Activated naive CD8-positive, alpha-beta T cell treated with anti-CD3 and anti-CD28 coated beads for 36 hours (primary cell): ENCODE results near the gene EXD3. TPM values are rescaled to one million over a fixed set of nuclear protein-coding genes. Genes with fewer than 3 reads are reported as not detected.

Experiments used
- DNase-seq: peaks from one replicate; pipeline ENCODE4 v3.0.0; 2021
- H3K27ac Mint-ChIP-seq: one replicate; pipeline ENCODE4 v1.8.0; 2022; ENCODE audit warnings: mild to moderate bottlenecking, moderate library complexity, mixed read lengths
- H3K27me3 Mint-ChIP-seq: one replicate; pipeline ENCODE4 v1.8.0; 2022; ENCODE audit warnings: mild to moderate bottlenecking, mixed read lengths
- H3K36me3 Mint-ChIP-seq: one replicate; pipeline ENCODE4 v1.8.0; 2021; ENCODE audit warnings: mild to moderate bottlenecking, mixed read lengths
- H3K4me1 Mint-ChIP-seq: one replicate; pipeline ENCODE4 v1.8.0; 2021; ENCODE audit warnings: mixed read lengths
- H3K4me3 Mint-ChIP-seq: one replicate; pipeline ENCODE4 v1.8.0; 2022; ENCODE audit warnings: mild to moderate bottlenecking, moderate library complexity, mixed read lengths
- H3K9me3 Mint-ChIP-seq: one replicate; pipeline ENCODE4 v1.8.0; 2022; ENCODE audit warnings: mixed read lengths
- total RNA-seq, 2 experiments: library from RNA; stranded (reverse); gene quantifications; one replicate each; pipeline ENCODE4 v1.2.3, GENCODE V29; 2021

The EXD3 gene
- total RNA-seq, 2 experiments from 2014 or later = 3.6 to 4.2 TPM

DNA sequence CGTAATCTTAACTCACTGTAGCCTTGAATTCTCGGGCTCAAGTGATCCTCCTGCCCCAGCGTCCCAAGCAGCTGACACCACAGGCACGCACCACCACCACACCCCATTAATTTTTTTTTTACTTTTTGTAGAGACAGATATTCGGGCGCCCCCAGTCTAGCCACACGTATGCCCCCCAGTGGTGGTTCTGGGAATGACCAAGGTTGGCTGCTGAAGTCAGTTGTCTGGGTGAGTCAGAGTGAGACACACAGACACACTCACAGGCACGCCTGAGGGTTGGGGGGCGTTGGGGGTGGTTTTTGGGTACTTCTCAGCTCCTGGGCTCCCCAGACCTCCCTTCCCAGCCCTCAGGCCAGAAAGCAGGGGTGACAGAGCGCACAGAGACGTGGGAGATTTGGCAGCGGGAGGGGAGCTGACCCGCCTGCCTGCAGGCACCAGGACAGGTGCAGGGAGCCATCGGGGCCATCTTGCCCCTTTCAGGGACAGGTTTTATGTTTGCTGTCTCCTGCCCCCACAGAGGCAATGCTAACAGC is 22.4 kb upstream of the EXD3 start:
- peak; percentile 84 for DNase-seq
- peaks cover 2% of the 10 kb centered on the region for H3K9me3 Mint-ChIP-seq
- H3K27ac Mint-ChIP-seq = no peak overlapping the region
- H3K36me3 Mint-ChIP-seq = peaks cover 10% of the 10 kb centered on the region
- no peak overlapping the region for H3K4me3 Mint-ChIP-seq
- peaks cover 16% of the 10 kb centered on the region for H3K4me1 Mint-ChIP-seq
- peaks cover 33% of the 10 kb centered on the region for H3K27me3 Mint-ChIP-seq

DNA sequence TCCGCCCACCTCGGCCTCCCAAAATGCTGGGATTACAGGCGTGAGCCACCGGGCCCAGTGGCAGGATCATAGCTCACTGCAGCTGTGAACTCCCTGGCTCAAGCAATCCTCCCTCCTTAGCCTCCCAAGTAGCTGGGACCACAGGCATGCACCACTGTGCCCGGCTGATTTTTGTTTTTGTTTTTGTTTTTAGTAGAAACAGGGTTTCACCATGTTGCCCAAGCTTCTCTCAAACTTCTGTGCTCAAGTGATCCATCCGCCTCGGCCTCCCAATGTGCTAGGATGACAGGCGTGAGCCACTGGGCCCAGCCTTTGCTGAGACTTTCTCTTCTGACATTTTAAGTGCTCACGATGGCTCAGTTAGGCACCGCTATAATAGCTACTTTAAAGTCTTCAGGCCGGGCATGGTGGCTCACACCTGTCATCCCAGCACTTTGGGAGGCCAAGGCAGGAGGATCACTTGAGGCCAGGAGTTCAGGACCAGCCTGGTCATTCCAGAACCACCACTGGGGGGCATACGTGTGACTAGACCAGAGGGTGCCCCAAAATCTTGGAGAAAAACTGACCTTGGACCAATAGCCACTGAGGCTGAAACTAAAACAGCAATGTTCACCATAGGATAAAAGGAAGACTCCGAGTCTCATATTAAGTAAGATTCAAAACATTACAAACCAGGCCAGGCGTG is 21.3 kb upstream of the EXD3 start:
- Mint-ChIP-seq H3K27me3 (peaks cover 37% of the 10 kb centered on the region), H3K36me3 (peaks cover 4% of the 10 kb centered on the region), H3K4me1 (peaks cover 13% of the 10 kb centered on the region), H3K9me3 (no peaks in the 10 kb centered on the region), H3K4me3 (no peak overlapping the region), H3K27ac (no peak overlapping the region)
- DNase-seq = no peak

DNA sequence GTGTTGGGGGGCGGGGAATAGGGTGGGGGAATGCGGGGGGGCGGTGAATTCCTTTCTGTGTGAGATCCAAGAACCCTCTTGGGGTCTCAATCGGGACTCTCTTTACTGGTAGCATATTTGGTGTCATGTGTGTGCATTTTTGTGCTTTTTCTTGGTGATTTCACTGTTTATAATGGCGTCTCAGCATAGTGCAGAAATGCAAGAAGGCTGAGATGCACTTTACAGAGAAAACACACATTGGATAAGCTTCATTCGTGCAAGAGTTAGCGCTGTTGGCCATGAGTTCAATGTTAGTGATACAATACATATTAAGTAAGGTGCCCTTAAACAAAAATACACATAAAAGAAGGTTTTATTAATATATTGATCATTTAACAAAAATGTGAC is 19.0 kb upstream of the EXD3 start:
- no peak overlapping the region for H3K27ac Mint-ChIP-seq
- H3K4me1 Mint-ChIP-seq = peaks cover 12% of the 10 kb centered on the region
- H3K27me3 Mint-ChIP-seq = peaks cover 37% of the 10 kb centered on the region
- no peak for DNase-seq
- H3K4me3 Mint-ChIP-seq = peak overlapping the region; percentile 38
- H3K36me3 Mint-ChIP-seq = no peaks in the 10 kb centered on the region
- H3K9me3 Mint-ChIP-seq = no peaks in the 10 kb centered on the region

DNA sequence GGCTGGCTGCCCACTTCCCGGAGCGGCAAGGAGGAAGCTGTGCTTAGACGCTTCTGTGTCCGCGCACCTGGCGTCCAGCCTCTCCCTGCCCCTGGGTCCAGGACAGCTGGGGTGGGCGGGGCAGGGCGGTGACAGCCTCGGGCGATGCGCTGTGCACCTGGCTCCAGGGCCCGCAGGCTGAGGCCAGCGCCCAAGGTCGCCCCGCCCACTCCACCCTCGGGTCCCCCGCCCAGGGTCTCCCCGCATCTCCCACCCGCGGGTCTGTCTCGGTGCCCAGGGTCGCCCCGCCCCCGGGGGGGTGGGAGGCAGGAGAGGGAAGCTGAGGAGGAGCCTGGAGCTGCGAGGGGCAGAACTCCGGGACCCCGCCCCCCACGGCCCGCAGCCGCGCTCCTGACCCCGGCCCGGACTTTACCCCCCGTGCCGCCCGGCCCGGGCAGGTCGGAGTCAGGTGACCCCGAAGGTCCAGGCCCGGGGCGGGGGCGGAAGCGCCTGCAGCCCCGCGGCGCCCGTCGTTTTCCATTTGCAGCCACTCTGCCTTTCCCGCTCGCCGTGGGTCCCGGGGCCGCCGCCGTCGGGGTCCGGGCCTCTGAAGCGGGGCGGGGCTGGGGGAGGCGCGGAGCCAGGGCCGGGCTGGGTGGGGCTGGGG is 18.4 kb upstream of the EXD3 start, which contains the start of gene ENTPD8:
Gene ENTPD8 (minus strand): TSS at position 69 of the 646 bp plus-strand sequence. CDS start 3,072 bp downstream, outside the sequence.
- Mint-ChIP-seq H3K4me3 (peak within 1 kb of the TSS; percentile 38), H3K4me1 (peaks cover 11% of the 10 kb centered on the region), H3K27ac (no peak within 1 kb of the TSS), H3K9me3 (no peaks in the 10 kb centered on the region), H3K27me3 (peaks cover 37% of the 10 kb centered on the region), H3K36me3 (no peaks in the 10 kb centered on the region)
- no peak for DNase-seq

DNA sequence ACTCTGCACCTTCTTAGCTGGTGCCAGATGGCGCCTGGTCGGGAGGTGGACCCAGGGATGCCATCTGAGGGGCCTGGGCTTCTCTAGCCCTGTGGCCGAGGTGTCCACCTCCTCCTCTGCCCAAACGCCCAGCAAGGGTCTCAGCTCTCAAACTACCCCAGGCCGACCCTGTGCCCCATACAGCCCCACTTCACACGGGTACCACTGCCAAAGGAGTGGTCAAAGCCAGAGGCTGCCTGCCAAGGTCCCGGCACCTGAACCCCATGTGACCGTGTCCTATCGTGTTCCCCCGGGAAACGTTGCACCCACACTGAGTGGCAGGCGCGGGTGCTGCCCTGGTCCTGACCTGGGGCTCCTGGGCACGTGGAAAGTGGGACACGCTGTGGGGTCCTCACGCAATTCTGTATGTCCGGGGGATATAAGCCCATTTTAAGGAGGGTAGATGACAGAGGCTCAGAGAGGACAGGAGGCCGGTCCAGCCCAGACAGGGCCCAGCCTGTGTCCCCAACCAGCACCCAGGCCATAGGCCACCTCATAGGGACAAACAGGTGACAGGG is 16.3 kb upstream of the EXD3 start:
- H3K36me3 Mint-ChIP-seq = no peaks in the 10 kb centered on the region
- no peak overlapping the region for H3K4me3 Mint-ChIP-seq
- no peaks in the 10 kb centered on the region for H3K9me3 Mint-ChIP-seq
- H3K27ac Mint-ChIP-seq = no peak overlapping the region
- H3K4me1 Mint-ChIP-seq = peaks cover 2% of the 10 kb centered on the region
- no peak for DNase-seq
- H3K27me3 Mint-ChIP-seq = peaks cover 24% of the 10 kb centered on the region

DNA sequence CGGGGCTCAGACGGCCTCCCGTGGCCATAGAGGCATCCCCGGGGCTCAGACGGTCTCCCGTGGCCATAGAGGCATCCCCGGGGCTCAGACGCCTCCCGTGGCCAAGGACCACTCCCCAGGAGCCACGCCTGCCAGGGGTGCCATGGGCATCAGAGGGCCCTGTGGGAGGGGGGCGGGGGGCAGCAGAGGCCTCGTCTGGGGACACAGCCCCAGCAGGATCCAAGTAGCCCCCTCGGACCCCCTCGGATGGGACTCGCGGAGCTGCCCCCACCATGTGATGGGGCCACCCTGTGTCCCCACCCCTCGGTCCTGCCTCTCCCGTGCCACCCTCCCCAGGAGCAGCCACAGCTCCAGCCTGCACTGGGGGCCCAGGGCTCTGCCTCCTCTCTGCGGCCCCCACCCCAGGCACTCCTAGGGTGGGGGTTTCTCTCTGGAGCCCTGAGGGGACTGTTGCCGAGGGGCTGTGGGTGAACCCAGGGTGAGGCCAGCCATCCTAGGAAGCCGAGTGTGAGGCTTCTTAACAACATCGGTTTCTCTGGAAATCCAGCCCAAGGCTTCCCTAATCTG is 15.7 kb upstream of the EXD3 start:
- no peak for DNase-seq
- no peaks in the 10 kb centered on the region for H3K9me3 Mint-ChIP-seq
- no peak overlapping the region for H3K27ac Mint-ChIP-seq
- peaks cover 2% of the 10 kb centered on the region for H3K4me1 Mint-ChIP-seq
- no peak overlapping the region for H3K4me3 Mint-ChIP-seq
- H3K36me3 Mint-ChIP-seq = no peaks in the 10 kb centered on the region
- H3K27me3 Mint-ChIP-seq = peaks cover 21% of the 10 kb centered on the region

DNA sequence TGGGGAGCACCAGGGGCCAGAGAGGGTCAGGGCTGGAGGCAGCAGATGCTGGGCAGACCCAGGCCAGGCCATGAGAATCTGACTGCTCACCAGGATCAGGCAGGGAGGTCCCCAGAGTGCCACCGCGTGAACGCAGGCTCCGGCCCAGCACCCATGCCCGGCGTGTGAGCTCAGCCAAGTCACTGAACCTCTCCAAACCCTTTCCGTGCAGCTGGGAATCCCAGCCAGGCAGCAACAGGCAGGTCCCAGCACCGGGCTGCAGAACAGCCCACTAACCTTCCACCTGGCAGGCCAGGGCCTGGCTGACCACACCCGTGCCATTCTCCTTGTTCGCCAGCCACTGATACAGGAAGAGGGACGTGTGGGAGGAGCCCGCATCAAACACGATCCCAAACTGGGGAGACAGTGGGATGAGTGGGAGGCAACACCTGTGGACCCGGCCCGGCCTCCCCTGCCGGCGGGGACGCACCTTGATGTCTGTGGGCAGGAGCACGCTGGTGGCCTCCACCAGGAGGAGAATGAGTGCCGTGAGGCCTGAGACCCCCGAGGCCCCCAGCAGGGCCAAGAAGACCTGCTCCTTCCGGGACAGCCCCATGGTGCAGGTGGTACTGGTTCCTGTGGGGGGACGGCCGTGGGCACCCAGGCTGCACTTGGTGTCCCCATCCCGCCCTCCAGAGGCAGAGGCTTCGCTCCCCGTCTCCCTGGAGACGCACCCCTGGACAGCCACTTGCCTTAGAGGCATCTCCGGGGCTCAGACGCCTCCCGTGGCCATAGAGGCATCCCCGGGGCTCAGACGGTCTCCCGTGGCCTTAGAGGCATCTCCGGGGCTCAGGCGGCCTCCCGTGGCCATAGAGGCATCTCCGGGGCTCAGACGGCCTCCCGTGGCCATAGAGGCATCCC is 15.0 kb upstream of the EXD3 start:
- H3K27ac Mint-ChIP-seq = no peak overlapping the region
- peaks cover 2% of the 10 kb centered on the region for H3K4me1 Mint-ChIP-seq
- H3K36me3 Mint-ChIP-seq = no peaks in the 10 kb centered on the region
- H3K4me3 Mint-ChIP-seq = no peak overlapping the region
- H3K9me3 Mint-ChIP-seq = no peaks in the 10 kb centered on the region
- DNase-seq = no peak
- H3K27me3 Mint-ChIP-seq = peaks cover 17% of the 10 kb centered on the region

DNA sequence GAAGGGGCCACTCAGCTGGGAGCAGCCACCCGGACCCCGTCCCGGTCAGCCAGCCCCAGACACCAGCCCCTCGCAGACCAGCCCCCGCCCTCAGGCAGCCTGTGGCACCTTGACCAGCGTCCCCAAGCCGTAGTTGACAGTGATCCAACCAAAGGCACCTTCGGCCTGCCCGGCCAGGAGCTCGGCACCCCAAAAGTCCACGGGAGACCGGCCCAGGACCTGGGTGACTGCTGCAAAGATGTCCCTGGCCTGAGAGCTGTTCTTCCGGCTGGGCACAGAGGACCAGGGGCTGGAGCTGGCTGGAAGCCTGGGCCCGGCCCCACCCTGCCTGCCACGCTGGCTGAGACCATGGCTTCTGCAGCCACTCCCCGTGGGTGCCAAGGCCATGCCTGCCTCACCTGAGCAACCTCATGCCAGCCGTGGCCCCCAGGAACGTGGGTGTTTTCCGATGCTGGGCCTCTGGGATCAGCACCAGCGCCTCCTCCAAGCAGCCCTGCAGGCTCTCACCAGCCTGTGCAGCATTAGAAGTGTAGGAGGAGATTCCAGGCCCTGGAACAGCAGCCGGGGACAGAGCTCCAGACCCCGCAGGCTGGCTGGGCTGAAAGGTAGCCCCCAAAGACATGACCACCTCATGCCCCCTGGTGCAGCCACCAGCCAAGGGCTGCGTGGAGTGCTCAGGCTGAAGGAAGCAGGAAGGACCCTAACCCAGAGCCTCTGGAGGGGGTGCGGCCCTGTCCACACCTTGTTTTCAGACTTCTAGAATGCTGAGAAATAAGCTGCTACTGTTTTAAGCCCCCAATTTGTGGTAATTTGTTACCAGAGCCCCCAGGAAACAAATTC is 14.0 kb upstream of the EXD3 start:
- no peaks in the 10 kb centered on the region for H3K9me3 Mint-ChIP-seq
- H3K27ac Mint-ChIP-seq = no peak overlapping the region
- peaks cover 1% of the 10 kb centered on the region for H3K4me1 Mint-ChIP-seq
- H3K36me3 Mint-ChIP-seq = no peaks in the 10 kb centered on the region
- no peak overlapping the region for H3K4me3 Mint-ChIP-seq
- H3K27me3 Mint-ChIP-seq = peaks cover 7% of the 10 kb centered on the region
- no peak for DNase-seq

DNA sequence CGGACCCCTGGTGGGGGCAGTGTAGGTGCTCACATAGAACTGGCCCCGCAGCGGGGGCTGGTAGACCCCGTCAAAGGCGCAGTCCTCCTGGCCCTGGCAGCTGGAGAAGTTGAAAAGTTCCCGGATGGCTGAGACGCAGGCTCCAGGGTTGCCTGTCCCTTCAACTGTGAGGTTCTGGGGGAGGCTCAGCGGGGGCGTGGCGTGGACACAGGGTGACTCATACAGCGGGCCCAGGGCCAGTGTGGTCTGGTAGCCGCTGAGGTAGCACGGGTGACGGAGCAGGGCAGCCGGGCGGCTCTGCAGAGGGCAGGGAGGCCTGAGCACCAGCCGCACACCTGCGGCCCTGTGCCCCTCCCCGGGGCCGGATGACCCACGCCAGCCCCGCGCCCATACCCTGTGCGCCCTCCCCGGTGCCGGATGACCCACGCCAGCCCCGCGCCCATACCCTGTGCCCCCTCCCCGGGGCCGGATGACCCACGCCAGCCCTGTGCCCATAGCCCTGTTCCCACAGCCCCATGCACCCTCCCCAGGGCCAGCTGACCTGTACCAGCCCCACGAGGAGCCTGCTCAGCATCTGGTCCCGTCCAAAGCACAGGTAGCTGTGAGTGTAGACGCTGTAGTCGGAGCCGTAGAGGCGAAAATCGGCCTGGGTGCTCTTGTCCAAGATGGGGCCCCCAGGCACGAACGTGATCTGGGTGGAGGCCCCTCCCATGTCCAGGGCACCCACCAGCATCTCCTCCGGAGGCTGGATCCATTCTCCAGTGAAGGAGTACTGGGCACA is 13.2 kb upstream of the EXD3 start:
- Mint-ChIP-seq H3K27ac (no peak overlapping the region), H3K9me3 (no peaks in the 10 kb centered on the region), H3K4me3 (no peak overlapping the region), H3K4me1 (no peaks in the 10 kb centered on the region), H3K36me3 (no peaks in the 10 kb centered on the region), H3K27me3 (peaks cover 4% of the 10 kb centered on the region)
- no peak for DNase-seq

DNA sequence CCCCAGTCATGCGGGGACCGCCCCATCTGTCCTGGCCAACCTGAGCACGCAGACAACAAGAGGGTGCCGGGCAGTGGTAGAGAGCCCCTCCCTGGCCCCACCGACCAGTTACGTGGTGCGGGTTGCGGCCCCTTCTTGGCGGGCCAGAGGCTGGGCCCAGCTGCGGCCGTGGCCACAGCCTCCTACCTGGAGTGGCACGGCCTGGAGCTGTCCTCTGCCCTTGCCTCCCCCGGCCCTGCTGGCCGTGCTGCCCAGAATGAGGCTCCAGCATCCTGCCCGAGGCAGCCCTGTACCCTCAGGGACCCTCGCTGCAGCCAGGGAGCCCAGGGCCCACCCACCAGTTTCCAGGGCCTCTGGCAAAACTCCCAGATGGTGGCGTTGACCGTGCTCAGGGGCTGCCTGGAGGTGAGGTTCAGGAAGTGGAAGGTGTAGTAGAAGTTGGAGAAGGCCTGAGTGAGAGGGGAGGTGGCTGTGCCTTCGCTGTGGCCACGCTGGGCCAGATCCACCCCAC is 12.5 kb upstream of the EXD3 start:
- no peak overlapping the region for H3K4me3 Mint-ChIP-seq
- H3K36me3 Mint-ChIP-seq = no peaks in the 10 kb centered on the region
- no peak overlapping the region for H3K27ac Mint-ChIP-seq
- H3K9me3 Mint-ChIP-seq = no peaks in the 10 kb centered on the region
- no peaks in the 10 kb centered on the region for H3K4me1 Mint-ChIP-seq
- DNase-seq = no peak
- peaks cover 4% of the 10 kb centered on the region for H3K27me3 Mint-ChIP-seq

DNA sequence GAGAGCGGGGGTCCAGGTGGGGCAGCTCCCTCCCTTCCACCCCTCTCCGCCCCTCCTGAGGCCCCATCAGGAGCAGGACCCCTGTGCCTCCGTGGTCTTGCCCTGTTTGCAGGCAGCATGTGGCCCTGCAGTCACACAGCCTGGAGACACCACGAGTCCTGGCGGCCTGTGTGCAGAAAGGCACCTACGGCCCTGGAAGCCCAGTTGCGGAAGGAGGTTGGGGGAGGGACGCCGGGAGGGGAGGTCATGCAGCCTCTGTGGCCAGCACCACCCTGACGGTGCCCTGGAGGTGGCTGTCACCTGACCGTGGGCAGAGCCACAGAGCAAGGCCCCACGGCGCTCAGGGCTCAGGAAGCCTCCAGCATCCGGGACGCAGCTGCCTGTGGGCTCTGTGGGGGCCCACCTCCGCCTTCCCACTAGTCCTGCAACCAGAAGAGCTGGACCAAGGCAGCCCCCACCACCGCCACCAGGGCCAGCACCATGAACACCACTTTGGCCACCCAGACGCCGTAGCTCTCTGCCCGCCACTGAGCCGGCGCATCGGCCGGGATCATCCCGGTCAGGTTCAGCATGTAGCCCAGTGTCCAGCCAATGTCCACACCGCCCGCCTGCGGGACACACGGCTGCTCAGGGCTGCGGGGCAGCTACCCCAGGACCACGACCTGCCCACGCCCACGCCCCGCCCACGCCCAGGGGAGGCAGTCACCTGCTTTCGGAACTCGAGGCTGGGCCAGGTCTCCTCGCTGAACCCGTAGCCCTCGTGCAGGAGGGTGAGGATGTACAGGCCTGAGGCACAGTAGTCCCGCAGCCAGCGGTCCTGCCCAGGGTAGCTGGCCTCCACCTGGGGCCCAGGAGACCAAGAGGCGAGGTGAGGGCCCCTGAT is 11.8 kb upstream of the EXD3 start:
- Mint-ChIP-seq H3K27me3 (peaks cover 4% of the 10 kb centered on the region), H3K27ac (no peak overlapping the region), H3K9me3 (no peaks in the 10 kb centered on the region), H3K4me3 (no peak overlapping the region), H3K36me3 (no peaks in the 10 kb centered on the region), H3K4me1 (no peaks in the 10 kb centered on the region)
- DNase-seq = no peak

DNA sequence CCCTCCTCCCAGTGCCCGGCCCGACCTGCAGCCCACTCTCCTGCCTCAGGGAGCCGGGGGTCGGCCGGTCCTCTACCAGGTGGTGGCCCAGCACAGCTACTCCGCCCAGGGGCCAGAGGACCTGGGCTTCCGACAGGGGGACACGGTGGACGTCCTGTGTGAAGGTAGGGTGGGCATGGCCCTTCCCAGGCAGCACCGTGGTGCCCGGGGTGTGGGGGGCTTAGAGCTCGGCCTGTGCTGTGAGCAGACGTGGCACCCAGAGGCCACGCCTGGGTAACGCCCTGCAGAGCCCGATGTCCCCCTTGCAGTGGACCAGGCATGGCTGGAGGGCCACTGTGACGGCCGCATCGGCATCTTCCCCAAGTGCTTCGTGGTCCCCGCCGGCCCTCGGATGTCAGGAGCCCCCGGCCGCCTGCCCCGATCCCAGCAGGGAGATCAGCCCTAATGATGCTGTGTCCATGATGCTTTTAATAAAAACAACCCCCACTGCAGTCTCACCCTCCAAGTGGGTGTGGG is 11.0 kb upstream of the EXD3 start:
- DNase-seq = no peak
- Mint-ChIP-seq H3K4me3 (no peak overlapping the region), H3K27me3 (no peaks in the 10 kb centered on the region), H3K9me3 (no peaks in the 10 kb centered on the region), H3K36me3 (no peaks in the 10 kb centered on the region), H3K4me1 (no peaks in the 10 kb centered on the region), H3K27ac (no peak overlapping the region)
